Pancreas (tissue), 10 donors: ENCODE data around the gene ROR1. TPM values are rescaled to one million over a fixed set of nuclear protein-coding genes. Genes with fewer than 3 reads are reported as not detected.
A peak's percentile ranks its signal among the peaks of the same experiment; 100 is the strongest.

Source experiments
- ATAC-seq, 4 donors: fragments of 200-7000 bp; cut with Tn5 transposase; one replicate each; pipeline versions ENCODE4 v1.8.0 to v1.9.1; 2020; ENCODE audit warnings: mild to moderate bottlenecking in 4 of 4, moderate library complexity in 4 of 4
- DNase-seq, 6 donors: peaks; one replicate each; pipeline ENCODE4 v3.0.0-alpha.2; 2020
- FAIRE-seq: peaks from 2 replicates; lab custom pipeline; 2012; peaks lifted over from hg19 to GRCh38; lab: Jason Lieb, UNC
- H3K27ac ChIP-seq, 4 donors: fragments of 200-600 bp; sonication (generic); 1 replicate in 3 of 4; 2 replicates in 1 of 4; pipeline versions ENCODE4 v1.5.0 to v1.8.0; 2020
- H3K27me3 ChIP-seq, 4 donors: fragments of 200-600 bp; one replicate each; pipeline ENCODE4 v1.8.0; 2021
- H3K36me3 ChIP-seq, 3 donors: fragments of 200-600 bp; sonication (generic) in 1 of 3; one replicate each; pipeline versions ENCODE4 v1.5.0 to v1.8.0; 2020 to 2021
- H3K4me1 ChIP-seq, 3 donors: fragments of 200-600 bp; one replicate each; pipeline ENCODE4 v1.8.0; 2021
- H3K4me3 ChIP-seq, 4 donors: fragments of 200-600 bp; sonication (generic) in 2 of 4; one replicate each; pipeline versions ENCODE4 v1.5.0 to v1.8.0; 2020 to 2021
- H3K9me3 ChIP-seq, 4 donors: fragments of 200-600 bp; one replicate each; pipeline ENCODE4 v1.8.0; 2021
- CTCF ChIP-seq, 4 donors: fragments of 200-600 bp; sonication (generic) in 3 of 4; IDR thresholded peaks; one replicate each; pipeline versions ENCODE4 v1.5.0 to v1.8.0; 2021; ENCODE audit warnings: antibody characterized with exemption in 4 of 4
- WGBS, 2 donors: extraction: QIAGEN DNeasy Blood & Tissue Kit; methylation state at CpG; one replicate each; pipeline ENCODE4 v1.1.7; 2013; 5-methylcytosine and 5-hydroxymethylcytosine counted together
- intact Hi-C, 3 donors: fragments of 100-400 bp; cut with DNase I; formaldehyde crosslinking; loops; one replicate each; pipeline versions ENCODE4 v1.11.1 to v1.14.2; 2022
- polyA plus RNA-seq, 2 donors: library from polyadenylated mRNA; stranded (reverse); fragments of 200-250 nt; gene quantifications; one replicate each; pipeline ENCODE4 v1.2.3, GENCODE V29; 2013
- total RNA-seq, 6 donors: library from RNA; stranded (reverse); fragmentation: NEBNext Ultra II Directional in 4 of 6; extraction: Animal tissue kit (Norgen Biotek cat#: 25700) in 4 of 6; gene quantifications; one replicate each; pipeline versions ENCODE4 v1.2.1 to v1.2.4, GENCODE V29; 2021 to 2023
- donor health status: healthy with polysubstance abuse.
- donor health status: DM: no; HTN: no; CAD: no; lungs with moderate emphysema.
- donor health status: DM: no; HTN: no; CAD: no.
- donor health status: control.
- donor health status: control.
- donor health status: Bipolar disorder and iron deficiency.
- donor health status: DM: yes; HTN: yes; CAD: no.
- donor health status: DM: no; HTN: no; CAD: no.
- donor health status: DM: no; HTN: no; CAD: no.
- donor health status: DM: yes; HTN: yes; CAD: no.

The ROR1 gene
- total and polyA plus RNA-seq, 8 donors: 1.3 to 18.5 (median 7.3) TPM

GRCh38 chr1:64004451-64005025 lies 230.7 kb downstream of the ROR1 start:
- WGBS, 2 donors: 69 to 71% methylated on average over 8 of the region's 8 CpGs
- TF ChIP-seq CTCF (IDR thresholded peaks at IDR 0.05): no peak
- H3K27me3 ChIP-seq: no peaks in the 10 kb centered on the region
- ATAC-seq (no peak), DNase-seq (no peak), FAIRE-seq (no peak)
- H3K4me1 ChIP-seq: peaks cover 18 to 47% (median 34%) of the 10 kb centered on the region in 3 donors
- peak overlapping the region in 1 of 4 donors; percentile 22 for H3K27ac ChIP-seq
- no peak overlapping the region for H3K4me3 ChIP-seq
- H3K36me3 ChIP-seq: no peaks in the 10 kb centered on the region
- H3K9me3 ChIP-seq: no peaks in the 10 kb centered on the region
- intact Hi-C loops: no loop called here

- no peak for TF ChIP-seq CTCF (IDR thresholded peaks at IDR 0.05)
- H3K27ac ChIP-seq: peak overlapping the region; percentile 69 to 92 (median 76)
- no peaks in the 10 kb centered on the region for H3K36me3 ChIP-seq
- H3K4me1 ChIP-seq: peaks cover 18 to 46% (median 34%) of the 10 kb centered on the region in 3 donors
- FAIRE-seq (no peak), ATAC-seq (no peak), DNase-seq (no peak)
- 17 to 18% methylated on average over 3 of the region's 3 CpGs for WGBS, 2 donors
- H3K9me3 ChIP-seq: no peaks in the 10 kb centered on the region
- no peaks in the 10 kb centered on the region for H3K27me3 ChIP-seq
- intact Hi-C loops: no loop called here
- H3K4me3 ChIP-seq: no peak overlapping the region
These were observed 232.0 kb downstream of the ROR1 start for GRCh38 chr1:64005801-64006200.

GRCh38 chr1:64006276-64007051 lies 232.6 kb downstream of the ROR1 start:
- peak overlapping the region; percentile 69 to 92 (median 76) for H3K27ac ChIP-seq
- no peak for FAIRE-seq
- intact Hi-C loops: no loop called here

GRCh38 chr1:64010316-64010715 lies 236.5 kb downstream of the ROR1 start:
- no peak for FAIRE-seq
- Histone ChIP-seq H3K27me3 (no peaks in the 10 kb centered on the region), H3K27ac (no peak overlapping the region), H3K4me3 (no peak overlapping the region), H3K9me3 (no peaks in the 10 kb centered on the region), H3K4me1 (peaks cover 17 to 29% (median 24%) of the 10 kb centered on the region in 3 donors), H3K36me3 (no peaks in the 10 kb centered on the region)
- WGBS, 2 donors: 92 to 96% methylated on average over 1 of the region's 1 CpG
- no peak for DNase-seq
- no peak for TF ChIP-seq CTCF (IDR thresholded peaks at IDR 0.05)
- intact Hi-C loops: loop anchor here in 1 of 3 donors (2.0 kb wide), 1 partner anchor 16 kb away; no protein-coding TSS in a partner anchor
- no peak for ATAC-seq

More at GRCh38 chr1:64006276-64007051, 232.6 kb downstream of the ROR1 start:
- no peak overlapping the region for H3K4me3 ChIP-seq
- no peaks in the 10 kb centered on the region for H3K36me3 ChIP-seq
- peaks cover 18 to 41% (median 31%) of the 10 kb centered on the region in 3 donors for H3K4me1 ChIP-seq
- 42 to 44% methylated on average over 8 of the region's 8 CpGs for WGBS, 2 donors
- no peak for TF ChIP-seq CTCF (IDR thresholded peaks at IDR 0.05)
- H3K9me3 ChIP-seq: no peaks in the 10 kb centered on the region
- peak; percentile 93 to 97 (median 95) for ATAC-seq
- H3K27me3 ChIP-seq: no peaks in the 10 kb centered on the region
- peak in 4 of 6 donors; percentile 57 to 79 (median 77) for DNase-seq
